Endothelial cell of umbilical vein (primary cell): Measurements from ENCODE around the gene EVC2. TPM values are rescaled to one million over a fixed set of nuclear protein-coding genes. Genes with fewer than 3 reads are reported as not detected.

Source experiments
- BruUV-seq: library from RNA; stranded (reverse); fragments of 400-500 nt; replicated peaks from 2 replicates; lab custom pipeline; 2021; lab: Mats Ljungman, UMichigan
- CTCF ChIA-PET: fragments of 300-600, 350-600 bp; sonication (Branson Sonifier 250); formaldehyde crosslinking; loops from one replicate; lab custom pipeline; 2021; ENCODE audit warnings: antibody characterized with exemption, inconsistent platforms; lab: Charles Lee
- POLR2A ChIA-PET: fragments of 300-600, 350-600 bp; sonication (Branson Sonifier 250); formaldehyde crosslinking; loops from one replicate; lab custom pipeline; 2021; ENCODE audit warnings: antibody characterized with exemption, inconsistent platforms; lab: Charles Lee
- DNase-seq: peaks from one replicate; pipeline ENCODE4 v3.0.0-alpha.2; 2011; ENCODE audit warnings: low read depth, low spot score
- FAIRE-seq: peaks from 2 replicates; lab custom pipeline; 2011; peaks lifted over from hg19 to GRCh38; lab: Jason Lieb, UNC
- H2AFZ ChIP-seq: 2 replicates; pipeline ENCODE4 v1.6.0; 2012; ENCODE audit warnings: low read depth, low read length, control low read depth, inconsistent platforms
- H3K27ac ChIP-seq: 2 replicates; pipeline ENCODE4 v1.5.1; 2011; ENCODE audit warnings: low read depth, mild to moderate bottlenecking, control low read depth, low read length, moderate library complexity; ENCODE audit not compliant: insufficient read depth
- H3K27me3 ChIP-seq, 2 experiments: 2 replicates each; pipeline versions ENCODE4 v1.6.0 to v1.6.1; 2011; ENCODE audit warnings: low read length in 2 of 2, mixed read lengths in 1 of 2; ENCODE audit not compliant: control insufficient read depth in 2 of 2, insufficient read depth in 2 of 2
- H3K36me3 ChIP-seq, 2 experiments: 2 replicates in 1 of 2; 3 replicates in 1 of 2; pipeline ENCODE4 v1.5.1; 2011; ENCODE audit warnings: low read length in 2 of 2, mild to moderate bottlenecking in 1 of 2, moderate library complexity in 1 of 2; ENCODE audit not compliant: control insufficient read depth in 2 of 2, insufficient read depth in 2 of 2; ENCODE audit errors: extremely low read depth in 1 of 2
- H3K4me1 ChIP-seq: 3 replicates; pipeline ENCODE4 v1.5.1; 2011; ENCODE audit warnings: mild to moderate bottlenecking, low read length; ENCODE audit not compliant: control insufficient read depth, insufficient read depth; ENCODE audit errors: extremely low read depth
- H3K4me2 ChIP-seq: 2 replicates; pipeline ENCODE4 v1.6.1; 2011; ENCODE audit warnings: low read length, control low read depth, mixed read lengths; ENCODE audit not compliant: insufficient read depth
- H3K4me3 ChIP-seq, 3 experiments: fragments of 200-600 bp in 1 of 3; sonication (generic), shearing (Covaris generic) in 1 of 3; replicated peaks in 1 of 3; 2 replicates each; pipeline ENCODE4 v1.5.1; 2011 to 2016; ENCODE audit warnings: control low read depth in 3 of 3, low read length in 3 of 3, mild to moderate bottlenecking in 2 of 3, inconsistent platforms in 1 of 3, low read depth in 1 of 3, moderate library complexity in 1 of 3; ENCODE audit not compliant: insufficient read depth in 1 of 3
- H3K79me2 ChIP-seq: 2 replicates; pipeline ENCODE4 v1.6.0; 2012; ENCODE audit warnings: low read length, inconsistent platforms; ENCODE audit not compliant: control insufficient read depth, insufficient read depth
- H3K9ac ChIP-seq: replicated peaks from 2 replicates; pipeline ENCODE3; 2011; ENCODE audit warnings: low read length, control low read depth; ENCODE audit not compliant: insufficient read depth; ENCODE audit errors: extremely low read depth
- H3K9me1 ChIP-seq: replicated peaks from 3 replicates; pipeline ENCODE4 v1.6.0; 2011; ENCODE audit warnings: mild to moderate bottlenecking, low read length; ENCODE audit not compliant: control insufficient read depth, insufficient read depth; ENCODE audit errors: extremely low read depth
- H3K9me3 ChIP-seq: replicated peaks from 2 replicates; pipeline ENCODE4 v1.5.1; 2012; ENCODE audit warnings: low read length, inconsistent platforms; ENCODE audit not compliant: control insufficient read depth, insufficient read depth
- H4K20me1 ChIP-seq: replicated peaks from 2 replicates; pipeline ENCODE3; 2011; ENCODE audit warnings: mild to moderate bottlenecking, low read length; ENCODE audit not compliant: control insufficient read depth, insufficient read depth; ENCODE audit errors: extremely low read depth
- EZH2 ChIP-seq: IDR thresholded peaks from 2 replicates; pipeline ENCODE4 v1.6.1; 2012; ENCODE audit warnings: borderline replicate concordance, low read depth, mild to moderate bottlenecking, moderate library complexity, low read length, inconsistent platforms; ENCODE audit not compliant: severe bottlenecking
- FOS ChIP-seq: IDR thresholded peaks from 2 replicates; pipeline ENCODE4 v1.6.1; 2011; ENCODE audit warnings: mild to moderate bottlenecking, low read length, moderate library complexity, borderline replicate concordance; ENCODE audit not compliant: insufficient read depth
- GATA2 ChIP-seq: IDR thresholded peaks from 2 replicates; pipeline ENCODE4 v1.7.0; 2011; ENCODE audit warnings: low read depth, mild to moderate bottlenecking, moderate library complexity, mixed read lengths, low read length; ENCODE audit not compliant: insufficient read length, insufficient read depth
- JUN ChIP-seq: IDR thresholded peaks from 2 replicates; pipeline ENCODE4 v1.6.1; 2011; ENCODE audit warnings: borderline replicate concordance, low read depth; ENCODE audit not compliant: insufficient read length, insufficient read depth
- MAX ChIP-seq: IDR thresholded peaks from 2 replicates; pipeline ENCODE4 v1.6.1; 2011; ENCODE audit not compliant: insufficient read depth, insufficient read length
- MYC ChIP-seq: IDR thresholded peaks from one replicate; pipeline ENCODE4 v1.6.1; 2011; ENCODE audit warnings: mild to moderate bottlenecking, low read depth, low read length
- POLR2A ChIP-seq: IDR thresholded peaks from 2 replicates; pipeline ENCODE4 v1.6.1; 2012; ENCODE audit warnings: low read depth, mild to moderate bottlenecking, control low read depth, low read length
- POLR2AphosphoS5 ChIP-seq: IDR thresholded peaks from 2 replicates; pipeline ENCODE4 v1.6.1; 2012; ENCODE audit warnings: low read depth, mild to moderate bottlenecking, control low read depth, low read length, moderate library complexity; ENCODE audit not compliant: insufficient read depth
- dilution Hi-C: fragments of 300-500 bp; cut with MboI; formaldehyde crosslinking; loops from one replicate; pipeline ENCODE4 v1.15.0; 2019; ENCODE audit warnings: low sequenced_read_pairs; ENCODE audit not compliant: extremely low pct_ligation_motif_present
- intact Hi-C: fragments of 100-400 bp; cut with micrococcal nuclease; formaldehyde crosslinking; loops from one replicate; pipeline ENCODE4 v1.10.0; 2022
- polyA plus RNA-seq, 4 experiments: library from polyadenylated mRNA; depleted of rRNA in 3 of 4; stranded (reverse) in 3 of 4; unstranded in 1 of 4; fragments of >200 nt; gene quantifications; 2 replicates each; pipeline versions ENCODE4 v1.2.1 to v1.2.3, GENCODE V29; 2011 to 2012; ENCODE audit warnings: missing spikeins in 1 of 4
- total RNA-seq: library from RNA; stranded (reverse); gene quantifications from 2 replicates; pipeline ENCODE4 v1.2.3, GENCODE V29; 2021
- TF ChIP-seq, protein P1 (sequence below), 2 donors: IDR thresholded peaks; 1 replicate in 1 of 2; 2 replicates in 1 of 2; pipeline ENCODE4 v1.5.1; 2011; ENCODE audit warnings: low read length in 2 of 2, mild to moderate bottlenecking in 2 of 2, moderate library complexity in 2 of 2, control low read depth in 1 of 2, inconsistent platforms in 1 of 2, low read depth in 1 of 2; ENCODE audit not compliant: insufficient read depth in 1 of 2; ENCODE audit errors: extremely low read depth in 1 of 2

EVC2 gene
- total and polyA plus RNA-seq, 2 donors (not counting 3 experiments of a cell fraction or from before 2014, with no cell fraction given), result 1.7 to 8.8 TPM

GRCh38 chr4:5746829-5747737, 38.7 kb upstream of the EVC2 start:
- peak overlapping the region; percentile 49 for H3K9ac ChIP-seq
- no peaks in the 10 kb centered on the region for H3K9me3 ChIP-seq
- H3K4me2 ChIP-seq, result peak overlapping the region; percentile 54
- H4K20me1 ChIP-seq, result no peaks in the 10 kb centered on the region
- peak; percentile 61 for FAIRE-seq
- peak overlapping the region; percentile 89 for H3K27ac ChIP-seq
- peaks cover 3 to 7% of the 10 kb centered on the region in 2 experiments for H3K36me3 ChIP-seq
- BruUV-seq, result no TSS peak
- H3K27me3 ChIP-seq, result no peaks in the 10 kb centered on the region
- H3K4me3 ChIP-seq, result no peak overlapping the region
- no peaks in the 10 kb centered on the region for H3K9me1 ChIP-seq
- DNase-seq, result peak; percentile 70
- dilution Hi-C loops, result no loop called here
- intact Hi-C loops, result no loop called here
- H3K79me2 ChIP-seq, result no peaks in the 10 kb centered on the region
- POLR2A ChIA-PET, result no interaction called here
- no peak overlapping the region for H2AFZ ChIP-seq
- H3K4me1 ChIP-seq, result peaks cover 49% of the 10 kb centered on the region
- no peak for TF ChIP-seq POLR2AphosphoS5
- no peak for TF ChIP-seq JUN
- TF ChIP-seq, protein P1, sequence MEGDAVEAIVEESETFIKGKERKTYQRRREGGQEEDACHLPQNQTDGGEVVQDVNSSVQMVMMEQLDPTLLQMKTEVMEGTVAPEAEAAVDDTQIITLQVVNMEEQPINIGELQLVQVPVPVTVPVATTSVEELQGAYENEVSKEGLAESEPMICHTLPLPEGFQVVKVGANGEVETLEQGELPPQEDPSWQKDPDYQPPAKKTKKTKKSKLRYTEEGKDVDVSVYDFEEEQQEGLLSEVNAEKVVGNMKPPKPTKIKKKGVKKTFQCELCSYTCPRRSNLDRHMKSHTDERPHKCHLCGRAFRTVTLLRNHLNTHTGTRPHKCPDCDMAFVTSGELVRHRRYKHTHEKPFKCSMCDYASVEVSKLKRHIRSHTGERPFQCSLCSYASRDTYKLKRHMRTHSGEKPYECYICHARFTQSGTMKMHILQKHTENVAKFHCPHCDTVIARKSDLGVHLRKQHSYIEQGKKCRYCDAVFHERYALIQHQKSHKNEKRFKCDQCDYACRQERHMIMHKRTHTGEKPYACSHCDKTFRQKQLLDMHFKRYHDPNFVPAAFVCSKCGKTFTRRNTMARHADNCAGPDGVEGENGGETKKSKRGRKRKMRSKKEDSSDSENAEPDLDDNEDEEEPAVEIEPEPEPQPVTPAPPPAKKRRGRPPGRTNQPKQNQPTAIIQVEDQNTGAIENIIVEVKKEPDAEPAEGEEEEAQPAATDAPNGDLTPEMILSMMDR (IDR thresholded peaks at IDR 0.05; ENCODE audit: extremely low read depth in 1 of 2, insufficient read depth in 1 of 2, low read depth in 1 of 2, low read length in 2 of 2), result no peak
- TF ChIP-seq GATA2, result no peak
- no peak for TF ChIP-seq POLR2A
- TF ChIP-seq EZH2, result no peak
- no peak for TF ChIP-seq FOS
- no peak for TF ChIP-seq MAX
- no peak for TF ChIP-seq MYC
- CTCF ChIA-PET, result interaction anchor here (1.0 to 1.8 kb wide), 5 partner anchors 9 to 44 kb away, joined by 3 to 8 read pairs (median 6); no protein-coding TSS in a partner anchor
